ACC112 (cell line): Measurements from ENCODE around the gene GPR3.
"Not testable (repeated sequence)": the region's sequence is repeated elsewhere in the genome, so short reads cannot be mapped to it uniquely, and the experiment has no call there.

Experiments
- H2AFZ ChIP-seq: fragments of 200-600 bp; sonication (generic); one replicate; pipeline ENCODE4 v1.6.0; 2017; ENCODE audit warnings: antibody characterized with exemption, low read length; ENCODE audit not compliant: unreplicated experiment
- H3K27ac ChIP-seq: fragments of 200-600 bp; sonication (generic); 2 replicates; pipeline ENCODE4 v1.5.1; 2014; ENCODE audit warnings: low read depth, mild to moderate bottlenecking, antibody characterized with exemption, low read length, moderate library complexity
- H3K27me3 ChIP-seq: fragments of 200-600 bp; sonication (generic); 2 replicates; pipeline ENCODE4 v1.6.1; 2014; ENCODE audit warnings: mild to moderate bottlenecking, antibody characterized with exemption, low read length, moderate library complexity, mixed read lengths; ENCODE audit not compliant: insufficient read depth
- H3K36me3 ChIP-seq: fragments of 200-600 bp; sonication (generic); 2 replicates; pipeline ENCODE4 v1.6.1; 2016; ENCODE audit warnings: mild to moderate bottlenecking, antibody characterized with exemption, low read length, moderate library complexity, mixed read lengths; ENCODE audit not compliant: insufficient read depth
- H3K4me1 ChIP-seq: fragments of 200-600 bp; sonication (generic); one replicate; pipeline ENCODE4 v1.6.1; 2016; ENCODE audit warnings: low read length, mixed read lengths; ENCODE audit not compliant: insufficient read depth, unreplicated experiment, control insufficient read depth
- H3K4me3 ChIP-seq: fragments of 200-600 bp; sonication (generic); 2 replicates; pipeline ENCODE4 v1.5.1; 2014; ENCODE audit warnings: mild to moderate bottlenecking, low read depth, low read length
- H3K79me2 ChIP-seq: fragments of 200-600 bp; sonication (generic); one replicate; pipeline ENCODE4 v1.6.0; 2016; ENCODE audit warnings: low read length; ENCODE audit not compliant: control insufficient read depth, unreplicated experiment, insufficient read depth

The GPR3 gene

GRCh38 chr1:27403065-27403726, 10.8 kb downstream of the GPR3 start:
- H3K27ac ChIP-seq = peak overlapping the region; percentile 30
- no peaks in the 10 kb centered on the region for H3K27me3 ChIP-seq
- H3K4me1 ChIP-seq = peaks cover 25% of the 10 kb centered on the region
- no peaks in the 10 kb centered on the region for H3K79me2 ChIP-seq
- no peak overlapping the region for H3K4me3 ChIP-seq
- no peak overlapping the region for H2AFZ ChIP-seq
- H3K36me3 ChIP-seq = no peaks in the 10 kb centered on the region

- Histone ChIP-seq H3K27me3 (no peaks in the 10 kb centered on the region), H3K4me3 (no peak overlapping the region), H3K27ac (0 out of 2 replicates have a peak overlapping the region, but pooled peaks have one; percentile 26), H3K4me1 (peaks cover 25% of the 10 kb centered on the region), H3K36me3 (no peaks in the 10 kb centered on the region), H2AFZ (no peak overlapping the region), H3K79me2 (no peaks in the 10 kb centered on the region)
Observed at GRCh38 chr1:27403931-27404330, 11.5 kb downstream of the GPR3 start.

GRCh38 chr1:27405074-27405473, 12.7 kb downstream of the GPR3 start:
- peaks cover 25% of the 10 kb centered on the region for H3K4me1 ChIP-seq
- H3K4me3 ChIP-seq = no peak overlapping the region
- H2AFZ ChIP-seq = no peak overlapping the region
- no peaks in the 10 kb centered on the region for H3K36me3 ChIP-seq
- no peaks in the 10 kb centered on the region for H3K27me3 ChIP-seq
- no peak overlapping the region for H3K27ac ChIP-seq
- no peaks in the 10 kb centered on the region for H3K79me2 ChIP-seq

GRCh38 chr1:27405598-27406361, 13.4 kb downstream of the GPR3 start:
- H3K27me3 ChIP-seq, H3K4me3 ChIP-seq, H3K79me2 ChIP-seq, H3K27ac ChIP-seq, H3K36me3 ChIP-seq, H2AFZ ChIP-seq: not testable (repeated sequence)
- H3K4me1 ChIP-seq = peaks cover 25% of the 10 kb centered on the region

- Histone ChIP-seq H3K27ac (no peak overlapping the region), H3K4me3 (no peak overlapping the region), H2AFZ (no peak overlapping the region), H3K4me1 (peaks cover 25% of the 10 kb centered on the region), H3K27me3 (no peaks in the 10 kb centered on the region), H3K79me2 (no peaks in the 10 kb centered on the region), H3K36me3 (peaks cover 7% of the 10 kb centered on the region; the same call in 1 of the 2 replicates)
Observed at GRCh38 chr1:27406362-27406680, 13.9 kb downstream of the GPR3 start.

GRCh38 chr1:27406791-27407190, 14.4 kb downstream of the GPR3 start:
- not testable (repeated sequence) for H2AFZ ChIP-seq, H3K4me3 ChIP-seq, H3K27ac ChIP-seq, H3K36me3 ChIP-seq, H3K27me3 ChIP-seq, H3K79me2 ChIP-seq
- H3K4me1 ChIP-seq = peaks cover 25% of the 10 kb centered on the region

GRCh38 chr1:27408151-27408550, 15.7 kb downstream of the GPR3 start:
- peaks cover 17% of the 10 kb centered on the region for H3K4me1 ChIP-seq
- no peaks in the 10 kb centered on the region for H3K27me3 ChIP-seq
- no peak overlapping the region for H3K4me3 ChIP-seq
- H3K79me2 ChIP-seq = no peaks in the 10 kb centered on the region
- H3K36me3 ChIP-seq = peaks cover 11% of the 10 kb centered on the region; the same call in 1 of the 2 replicates
- H2AFZ ChIP-seq = no peak overlapping the region
- H3K27ac ChIP-seq = no peak overlapping the region

GRCh38 chr1:27409669-27410068, 17.2 kb downstream of the GPR3 start:
- Histone ChIP-seq H3K4me3 (no peak overlapping the region), H3K79me2 (no peaks in the 10 kb centered on the region), H3K4me1 (peaks cover 7% of the 10 kb centered on the region), H2AFZ (no peak overlapping the region), H3K36me3 (peaks cover 16% of the 10 kb centered on the region; the same call in 1 of the 2 replicates), H3K27me3 (no peaks in the 10 kb centered on the region), H3K27ac (no peak overlapping the region)

- H3K79me2 ChIP-seq = no peaks in the 10 kb centered on the region
- H3K27ac ChIP-seq = no peak overlapping the region
- H3K36me3 ChIP-seq = peaks cover 26% of the 10 kb centered on the region
- H3K4me3 ChIP-seq = no peak overlapping the region
- no peaks in the 10 kb centered on the region for H3K4me1 ChIP-seq
- no peak overlapping the region for H2AFZ ChIP-seq
- H3K27me3 ChIP-seq = no peaks in the 10 kb centered on the region
Observed at GRCh38 chr1:27410709-27411108, 18.3 kb downstream of the GPR3 start.

GRCh38 chr1:27412502-27412901, 20.1 kb downstream of the GPR3 start:
- H3K79me2 ChIP-seq = no peaks in the 10 kb centered on the region
- no peak overlapping the region for H3K4me3 ChIP-seq
- peaks cover 36% of the 10 kb centered on the region for H3K36me3 ChIP-seq
- H3K27ac ChIP-seq = no peak overlapping the region
- H2AFZ ChIP-seq = no peak overlapping the region
- no peaks in the 10 kb centered on the region for H3K27me3 ChIP-seq
- H3K4me1 ChIP-seq = no peaks in the 10 kb centered on the region

- peaks cover 4% of the 10 kb centered on the region for H3K4me1 ChIP-seq
- H3K27ac ChIP-seq = no peak overlapping the region
- no peak overlapping the region for H3K4me3 ChIP-seq
- H3K36me3 ChIP-seq = peaks cover 39% of the 10 kb centered on the region
- no peak overlapping the region for H2AFZ ChIP-seq
- H3K79me2 ChIP-seq = peaks cover 2% of the 10 kb centered on the region
- no peaks in the 10 kb centered on the region for H3K27me3 ChIP-seq
Observed at GRCh38 chr1:27413004-27413403, 20.6 kb downstream of the GPR3 start.
